HL-60/S4 treated with retinoic acid at 250 ng/mL for 4 days and 3 days (cell line): Measurements from ENCODE around the gene TNFSF11.
"Not testable (repeated sequence)": the region's sequence is repeated elsewhere in the genome, so short reads cannot be mapped to it uniquely, and the experiment has no call there.

Experiments
- in situ Hi-C: fragments of 300-500 bp; cut with MboI; formaldehyde crosslinking; loops from 2 replicates; pipeline ENCODE4 v1.7.0; 2022; ENCODE audit warnings: low sequenced_read_pairs

The TNFSF11 gene

GRCh38 chr13:42559573-42560218, 14.3 kb upstream of the TNFSF11 start:
- in situ Hi-C loops, result not testable (repeated sequence)

GRCh38 chr13:42560320-42560719, 13.6 kb upstream of the TNFSF11 start:
- in situ Hi-C loops, result not testable (repeated sequence)

- in situ Hi-C loops, result no loop called here
These were observed 12.0 kb upstream of the TNFSF11 start for GRCh38 chr13:42561752-42562467.

GRCh38 chr13:42567906-42568305, 6.0 kb upstream of the TNFSF11 start:
- in situ Hi-C loops, result no loop called here

- in situ Hi-C loops, result no loop called here
These were observed 4.2 kb upstream of the TNFSF11 start for GRCh38 chr13:42569576-42570344.

GRCh38 chr13:42571895-42572294, 2.1 kb upstream of the TNFSF11 start:
- in situ Hi-C loops, result no loop called here

GRCh38 chr13:42574435-42575311, 721 bp downstream of the TNFSF11 start:
- in situ Hi-C loops, result no loop called here

GRCh38 chr13:42575938-42576337, 2.0 kb downstream of the TNFSF11 start:
- in situ Hi-C loops, result no loop called here

- in situ Hi-C loops, result no loop called here
These were observed 3.6 kb downstream of the TNFSF11 start for GRCh38 chr13:42577538-42577937.

- in situ Hi-C loops, result no loop called here
These were observed 6.7 kb downstream of the TNFSF11 start for GRCh38 chr13:42580644-42581043.

GRCh38 chr13:42581427-42581826, 7.5 kb downstream of the TNFSF11 start:
- in situ Hi-C loops, result no loop called here

GRCh38 chr13:42591602-42592001, 17.6 kb downstream of the TNFSF11 start:
- in situ Hi-C loops, result no loop called here

- in situ Hi-C loops, result no loop called here
These were observed 19.3 kb downstream of the TNFSF11 start for GRCh38 chr13:42592915-42593900.

GRCh38 chr13:42594481-42595252, 20.7 kb downstream of the TNFSF11 start:
- in situ Hi-C loops, result no loop called here

GRCh38 chr13:42595253-42595571, 21.3 kb downstream of the TNFSF11 start:
- in situ Hi-C loops, result no loop called here

- in situ Hi-C loops, result no loop called here
These were observed 23.6 kb downstream of the TNFSF11 start for GRCh38 chr13:42597505-42597904.

- in situ Hi-C loops, result no loop called here
These were observed 27.0 kb downstream of the TNFSF11 start for GRCh38 chr13:42600943-42601342.

GRCh38 chr13:42602906-42603305, 29.0 kb downstream of the TNFSF11 start:
- in situ Hi-C loops, result no loop called here

- in situ Hi-C loops, result no loop called here
These were observed 29.6 kb downstream of the TNFSF11 start for GRCh38 chr13:42603571-42603970.
